ENCODE results near the gene CSRP1. TPM values are rescaled to one million over a fixed set of nuclear protein-coding genes. Genes with fewer than 3 reads are reported as not detected.

The CSRP1 gene
- polyA plus RNA-seq, 2 of the 4 experiments (the other 2 are of a cell fraction) = 277 to 655 TPM

GRCh38 chr1:201498621-201499020, 8.3 kb downstream of the CSRP1 start:
- POLR2A ChIA-PET = interaction anchor here (0.6 to 0.9 kb wide), 2 partner anchors 30 to 1321 kb away, joined by 3 read pairs; partner anchors contain the start of gene PHLDA3
- Histone ChIP-seq H3K4me3 (no peak overlapping the region), H3K4me1 (peaks cover 56% of the 10 kb centered on the region), H3K4me2 (no peak overlapping the region), H3K9me3 (no peaks in the 10 kb centered on the region), H3K27ac (peak overlapping the region in 1 of 2 experiments; percentile 96; a peak in 3 of 6 replicates)
- CTCF ChIA-PET = interaction anchor here (0.6 to 49.4 kb wide), 6 partner anchors 7 to 738 kb away, joined by 3 to 1452 read pairs (median 6); partner anchors contain the start of gene CSRP1
- peak; percentile 8 to 44; a peak in 3 of 6 replicates for ATAC-seq
- 93% methylated on average over 8 of the region's 8 CpGs for WGBS (ENCODE audit: missing lambda C conversion rate)
- FAIRE-seq = no peak
- TF ChIP-seq POLR2AphosphoS2 (conservative IDR thresholded peaks at IDR 0.05; ENCODE audit: low read length) (no peak; the same call in 1 of the 2 replicates), RAD21 (conservative IDR thresholded peaks at IDR 0.05 in 1 of 2, IDR thresholded peaks at IDR 0.05 in 1 of 2) (no peak), HOXB5 (CRISPR knock-in tag; IDR thresholded peaks at IDR 0.05) (no peak), KDM5A (IDR thresholded peaks at IDR 0.05) (no peak), JUN (IDR thresholded peaks at IDR 0.05) (no peak), ESRRA (IDR thresholded peaks at IDR 0.05; ENCODE audit: borderline replicate concordance, low read length) (no peak), BCL3 (IDR thresholded peaks at IDR 0.05) (no peak), PHF8 (IDR thresholded peaks at IDR 0.05; ENCODE audit: borderline replicate concordance, low read depth) (no peak), CEBPB (IDR thresholded peaks at IDR 0.05) (no peak), CBX8 (IDR thresholded peaks at IDR 0.05) (no peak), USF2 (IDR thresholded peaks at IDR 0.05) (no peak), TP53 (CRISPR knock-in tag; IDR thresholded peaks at IDR 0.05) (no peak)
- no peak for DNase-seq (ENCODE audit: low read depth in 1 of 2, low spot score in 1 of 2)

GRCh38 chr1:201497935-201498509, 8.9 kb downstream of the CSRP1 start:
- peaks cover 57% of the 10 kb centered on the region for H3K4me1 ChIP-seq
- H3K4me3 ChIP-seq = no peak overlapping the region
- H3K9me3 ChIP-seq = no peaks in the 10 kb centered on the region
- ChIA-PET CTCF (interaction anchor here (1.7 to 49.4 kb wide), 4 partner anchors 7 to 62 kb away, joined by 5 to 1452 read pairs (median 729); partner anchors contain the start of gene CSRP1), POLR2A (interaction anchor here (0.9 kb wide), 1 partner anchor 29 kb away, joined by 3 read pairs; the partner anchor contains the start of gene PHLDA3)
- no peak overlapping the region for H3K27ac ChIP-seq
- TF ChIP-seq BHLHE40 (IDR thresholded peaks at IDR 0.05; ENCODE audit: low read depth, low read length) (no peak), HDAC2 (IDR thresholded peaks at IDR 0.05) (no peak), EHF (CRISPR knock-in tag; IDR thresholded peaks at IDR 0.05) (no peak), HMGXB4 (CRISPR knock-in tag; IDR thresholded peaks at IDR 0.05; ENCODE audit: borderline replicate concordance) (no peak), CEBPB (IDR thresholded peaks at IDR 0.05) (no peak), USF2 (IDR thresholded peaks at IDR 0.05) (no peak), NFE2L2 (conservative IDR thresholded peaks at IDR 0.05; ENCODE audit: low read length) (no peak), REST (IDR thresholded peaks at IDR 0.05) (no peak), NPAS2 (CRISPR knock-in tag; IDR thresholded peaks at IDR 0.05; ENCODE audit: borderline replicate concordance) (no peak), CHD2 (IDR thresholded peaks at IDR 0.05; ENCODE audit: low read length, partially characterized antibody) (no peak), CBX8 (IDR thresholded peaks at IDR 0.05) (no peak), KDM1A (IDR thresholded peaks at IDR 0.05; ENCODE audit: low read depth) (no peak), JUNB (IDR thresholded peaks at IDR 0.05) (no peak), HOXB5 (CRISPR knock-in tag; IDR thresholded peaks at IDR 0.05) (no peak)
- no peak for ATAC-seq
- FAIRE-seq = no peak
- no peak for DNase-seq (ENCODE audit: low read depth in 1 of 2, low spot score in 1 of 2)
- WGBS (ENCODE audit: missing lambda C conversion rate) = 91% methylated on average over 16 of the region's 16 CpGs
- no peak overlapping the region for H3K4me2 ChIP-seq
